GM23338 (cell line): Measurements from ENCODE around the gene MBOAT1. TPM values are rescaled to one million over a fixed set of nuclear protein-coding genes. Genes with fewer than 3 reads are reported as not detected.

Source experiments
- ATAC-seq: fragments of 200-7000 bp; cut with Tn5 transposase; 3 replicates; pipeline ENCODE4 v1.9.1; 2020
- DNase-seq: peaks from one replicate; pipeline ENCODE4 v3.0.0-alpha.2; 2015; ENCODE audit warnings: low spot score
- H2AFZ ChIP-seq: fragments of 200-600 bp; sonication (generic); 2 replicates; pipeline ENCODE4 v1.8.0; 2016; ENCODE audit warnings: antibody characterized with exemption, mild to moderate bottlenecking, moderate library complexity
- H3F3A ChIP-seq: fragments of 200-600 bp; sonication (generic); replicated peaks from 2 replicates; pipeline ENCODE4 v1.8.0; 2017; ENCODE audit warnings: antibody characterized with exemption, mixed run types, low read depth
- H3K27ac ChIP-seq: fragments of 200-600 bp; sonication (generic); 2 replicates; pipeline ENCODE4 v1.6.1; 2016; ENCODE audit warnings: low read depth
- H3K27me3 ChIP-seq: fragments of 200-600 bp; sonication (generic); 2 replicates; pipeline ENCODE4 v1.8.0; 2016; ENCODE audit warnings: mild to moderate bottlenecking, mixed run types, moderate library complexity; ENCODE audit not compliant: insufficient read depth
- H3K36me3 ChIP-seq: fragments of 200-600 bp; sonication (generic); 2 replicates; pipeline ENCODE4 v1.8.0; 2016; ENCODE audit warnings: mild to moderate bottlenecking; ENCODE audit not compliant: insufficient read depth
- H3K4me1 ChIP-seq: fragments of 200-600 bp; sonication (generic); 2 replicates; pipeline ENCODE4 v1.8.0; 2016; ENCODE audit warnings: mild to moderate bottlenecking, moderate library complexity; ENCODE audit not compliant: insufficient read depth
- H3K4me2 ChIP-seq: fragments of 200-600 bp; sonication (generic); 2 replicates; pipeline ENCODE4 v1.7.1; 2017; ENCODE audit warnings: mixed run types
- H3K4me3 ChIP-seq: fragments of 200-600 bp; sonication (generic); 2 replicates; pipeline ENCODE4 v1.6.1; 2016; ENCODE audit warnings: mixed run types
- H3K79me2 ChIP-seq: fragments of 200-600 bp; sonication (generic); replicated peaks from 2 replicates; pipeline ENCODE4 v1.8.0; 2017; ENCODE audit warnings: mild to moderate bottlenecking; ENCODE audit not compliant: insufficient read depth
- H3K9me2 ChIP-seq: fragments of 200-600 bp; sonication (generic); 2 replicates; pipeline ENCODE4 v1.8.0; 2017; ENCODE audit not compliant: insufficient read depth
- H4K20me1 ChIP-seq: fragments of 200-600 bp; sonication (generic); replicated peaks from 2 replicates; pipeline ENCODE4 v1.8.0; 2017; ENCODE audit warnings: mild to moderate bottlenecking; ENCODE audit not compliant: insufficient read depth
- H3K27ac Mint-ChIP-seq: 2 replicates; pipeline ENCODE4 v1.8.0; 2020; ENCODE audit warnings: inconsistent platforms, mild to moderate bottlenecking, moderate library complexity, mixed read lengths
- H3K27me3 Mint-ChIP-seq: 3 replicates; pipeline ENCODE4 v1.8.0; 2022; ENCODE audit warnings: low read depth, mild to moderate bottlenecking, moderate library complexity, mixed read lengths, inconsistent platforms; ENCODE audit not compliant: insufficient read depth, poor library complexity
- H3K36me3 Mint-ChIP-seq: 3 replicates; pipeline ENCODE4 v1.8.0; 2021; ENCODE audit warnings: low read depth, mild to moderate bottlenecking, inconsistent platforms, moderate library complexity, mixed read lengths
- H3K4me1 Mint-ChIP-seq: 3 replicates; pipeline ENCODE4 v1.8.0; 2020; ENCODE audit warnings: mild to moderate bottlenecking, inconsistent platforms, mixed read lengths
- H3K4me3 Mint-ChIP-seq: 3 replicates; pipeline ENCODE4 v1.8.0; 2021; ENCODE audit warnings: moderate library complexity, mild to moderate bottlenecking, inconsistent platforms, mixed read lengths
- H3K9me3 Mint-ChIP-seq: 3 replicates; pipeline ENCODE4 v1.8.0; 2020; ENCODE audit warnings: moderate library complexity, mild to moderate bottlenecking, inconsistent platforms, mixed read lengths
- CREB1 ChIP-seq: fragments of 250-450 bp; sonication (Bioruptor Pico); IDR thresholded peaks from 2 replicates; pipeline ENCODE4 v1.5.0; 2020; ENCODE audit warnings: low read depth, mild to moderate bottlenecking, moderate library complexity
- CTCF ChIP-seq, 2 experiments: fragments of 200-600 bp in 1 of 2; sonication (generic) in 1 of 2; conservative IDR thresholded peaks; 2 replicates each; pipeline versions ENCODE4 v1.5.1 to v1.6.1; 2016 to 2017; ENCODE audit warnings: antibody characterized with exemption in 2 of 2, low read depth in 2 of 2, mild to moderate bottlenecking in 2 of 2, moderate library complexity in 1 of 2
- ETS1 ChIP-seq: IDR thresholded peaks from 2 replicates; pipeline ENCODE4 v1.6.1; 2016; ENCODE audit warnings: antibody characterized with exemption
- EZH2 ChIP-seq: fragments of 200-600 bp; sonication (generic); IDR thresholded peaks from one replicate; pipeline ENCODE4 v1.8.0; 2017; ENCODE audit warnings: antibody characterized with exemption, mild to moderate bottlenecking, low read depth; ENCODE audit not compliant: unreplicated experiment
- EZH2phosphoT487 ChIP-seq: fragments of 200-600 bp; sonication (generic); IDR thresholded peaks from one replicate; pipeline ENCODE4 v1.8.1; 2018; ENCODE audit warnings: antibody characterized with exemption; ENCODE audit not compliant: unreplicated experiment
- JUNB ChIP-seq: IDR thresholded peaks from one replicate; pipeline ENCODE4 v1.6.1; 2016; ENCODE audit warnings: antibody characterized with exemption; ENCODE audit not compliant: unreplicated experiment
- NANOG ChIP-seq: IDR thresholded peaks from 2 replicates; pipeline ENCODE4 v1.6.1; 2016; ENCODE audit warnings: antibody characterized with exemption, borderline replicate concordance
- POLR2AphosphoS5 ChIP-seq: IDR thresholded peaks from 2 replicates; pipeline ENCODE4 v1.6.1; 2016; ENCODE audit warnings: antibody characterized with exemption, low read depth
- REST ChIP-seq: IDR thresholded peaks from one replicate; pipeline ENCODE4 v1.6.1; 2018; ENCODE audit warnings: antibody characterized with exemption; ENCODE audit not compliant: unreplicated experiment
- STAT1 ChIP-seq: IDR thresholded peaks from one replicate; pipeline ENCODE4 v1.6.1; 2016; ENCODE audit warnings: antibody characterized with exemption; ENCODE audit not compliant: unreplicated experiment
- ZNF114 ChIP-seq: fragments of 250-450 bp; sonication (Bioruptor Pico); IDR thresholded peaks from 2 replicates; pipeline ENCODE4 v1.5.0; 2020; ENCODE audit warnings: mild to moderate bottlenecking, moderate library complexity
- ZNF331 ChIP-seq: fragments of 250-450 bp; sonication (Bioruptor Pico); IDR thresholded peaks from 2 replicates; pipeline ENCODE4 v1.5.0; 2020; ENCODE audit warnings: low read depth, mild to moderate bottlenecking, moderate library complexity
- ZNF462 ChIP-seq: fragments of 250-450 bp; sonication (Bioruptor Pico); IDR thresholded peaks from 2 replicates; pipeline ENCODE4 v1.5.0; 2020; ENCODE audit warnings: mild to moderate bottlenecking, moderate library complexity
- polyA plus RNA-seq: library from polyadenylated mRNA; unstranded; fragments of >200 nt; fragmentation: Nextera tagmentation; extraction: Ambion mirVana; gene quantifications from 2 replicates; pipeline ENCODE4 v1.2.1, GENCODE V29; 2016
- total RNA-seq: library from RNA; depleted of rRNA; stranded (reverse); fragments of >200 nt; shearing (Covaris generic); gene quantifications from 2 replicates; pipeline ENCODE4 v1.2.3, GENCODE V29; 2014

Gene MBOAT1
- total and polyA plus RNA-seq, 2 experiments from 2014 or later: 3.8 to 18.6 TPM

GRCh38 chr6:20260360-20260759 lies 48.1 kb upstream of the MBOAT1 start:
- no peak for TF ChIP-seq ZNF331 (CRISPR knock-in tag)
- no peak for TF ChIP-seq ZNF462
- TF ChIP-seq CTCF (conservative IDR thresholded peaks at IDR 0.05; ENCODE audit: low read depth in 2 of 2): no peak
- TF ChIP-seq EZH2phosphoT487: no peak
- TF ChIP-seq REST: no peak
- TF ChIP-seq CREB1 (CRISPR knock-in tag): no peak
- no peak for TF ChIP-seq POLR2AphosphoS5
- no peak for TF ChIP-seq STAT1
- TF ChIP-seq ETS1: no peak
- TF ChIP-seq ZNF114 (CRISPR knock-in tag): no peak
- TF ChIP-seq JUNB: no peak
- TF ChIP-seq NANOG: no peak
- TF ChIP-seq EZH2: no peak
- no peak overlapping the region for H3K4me3 Mint-ChIP-seq
- H3K27me3 Mint-ChIP-seq: peaks cover 4% of the 10 kb centered on the region

More at GRCh38 chr6:20260360-20260759, 48.1 kb upstream of the MBOAT1 start:
- H2AFZ ChIP-seq: peak overlapping the region; percentile 43; the same call in 1 of the 2 replicates
- H3K36me3 Mint-ChIP-seq: no peaks in the 10 kb centered on the region
- peaks cover 4% of the 10 kb centered on the region; the same call in 2 of the 3 replicates for H3K9me3 Mint-ChIP-seq
- no peaks in the 10 kb centered on the region for H3F3A ChIP-seq
- no peaks in the 10 kb centered on the region for H3K79me2 ChIP-seq
- H4K20me1 ChIP-seq: no peaks in the 10 kb centered on the region
- H3K4me2 ChIP-seq: no peak overlapping the region
- no peak for ATAC-seq
- no peak overlapping the region for H3K27ac Mint-ChIP-seq
- H3K9me2 ChIP-seq: 0 out of 2 replicates have a peak, but pooled peaks cover 7% of the 10 kb centered on the region
- H3K4me1 ChIP-seq: no peaks in the 10 kb centered on the region
- H3K36me3 ChIP-seq: no peaks in the 10 kb centered on the region
- H3K27ac ChIP-seq: no peak overlapping the region
- DNase-seq: no peak
- H3K27me3 ChIP-seq: no peaks in the 10 kb centered on the region
- no peak overlapping the region for H3K4me3 ChIP-seq
- H3K4me1 Mint-ChIP-seq: no peaks in the 10 kb centered on the region
